Spinal cord (tissue), 10 donors: ENCODE measurements around the gene DNAJB2. TPM values are rescaled to one million over a fixed set of nuclear protein-coding genes. Genes with fewer than 3 reads are reported as not detected.

Source experiments
- DNase-seq, 6 donors: peaks; one replicate each; pipeline versions ENCODE4 v3.0.0 to v3.0.0-alpha.2; 2013 to 2015; ENCODE audit warnings: low spot score in 6 of 6, low read depth in 4 of 6
- H3K27ac ChIP-seq: one replicate; pipeline ENCODE4 v1.5.1; 2013; ENCODE audit warnings: low read depth, low read length, control low read depth
- H3K27me3 ChIP-seq: one replicate; pipeline ENCODE4 v1.6.1; 2013; ENCODE audit warnings: low read length; ENCODE audit not compliant: control insufficient read depth, insufficient read depth
- H3K36me3 ChIP-seq: one replicate; pipeline ENCODE4 v1.6.1; 2013; ENCODE audit warnings: low read length; ENCODE audit not compliant: control insufficient read depth, insufficient read depth
- H3K4me1 ChIP-seq: one replicate; pipeline ENCODE4 v1.6.1; 2013; ENCODE audit warnings: low read length; ENCODE audit not compliant: control insufficient read depth, insufficient read depth
- H3K4me3 ChIP-seq: one replicate; pipeline ENCODE4 v1.5.1; 2013; ENCODE audit warnings: low read depth, low read length, control low read depth
- H3K9me3 ChIP-seq: one replicate; pipeline ENCODE4 v1.6.1; 2013; ENCODE audit warnings: low read length; ENCODE audit not compliant: control insufficient read depth, insufficient read depth
- WGBS: methylation state at CpG from one replicate; pipeline ENCODE4 v1.1.5; 2013; ENCODE audit warnings: missing lambda C conversion rate; ENCODE audit not compliant: insufficient coverage; 5-methylcytosine and 5-hydroxymethylcytosine counted together
- long read RNA-seq, 4 donors: transcript quantifications; one replicate each; lab custom pipeline, GENCODE V29; 2026
- polyA plus RNA-seq, 2 donors: library from polyadenylated mRNA; unstranded; fragments of 120-200 nt; gene quantifications; one replicate each; pipeline ENCODE4 v1.2.1, GENCODE V29; 2013; ENCODE audit not compliant: insufficient read length in 2 of 2
- total RNA-seq, 2 donors: library from RNA; depleted of rRNA in 1 of 2; stranded (reverse); fragments of 120-200 nt in 1 of 2; fragments of >200 nt in 1 of 2; gene quantifications; one replicate each; pipeline versions ENCODE4 v1.2.3 to v1.2.4, GENCODE V29; 2013 to 2014
- donor health status: healthy.

Gene DNAJB2
- 100 to 1,000 TPM in 1 of 2 donors, 10 to 100 TPM in 1; 81.5 to 101 TPM for total RNA-seq
- polyA plus RNA-seq = 100 to 1,000 TPM; 163 to 186 TPM
- long read RNA-seq, donor 1, transcript DNAJB2-202 (10 exons, 1,946 nt) = major isoform, 20 of 169 reads
- long read RNA-seq, donor 1, transcript DNAJB2-201 (9 exons, 3,176 nt) = minor isoform, 15 of 169 reads
- long read RNA-seq, donor 1, partial matches to known transcripts = 128 of 169 reads
- long read RNA-seq, donor 1, other reads (novel, unspliced or antisense) = 0 of 169 reads
- long read RNA-seq, donor 2, transcript DNAJB2-202 (10 exons, 1,946 nt) = major isoform, 7 of 28 reads
- long read RNA-seq, donor 2, partial matches to known transcripts = 8 of 28 reads
- long read RNA-seq, donor 2, other reads (novel, unspliced or antisense) = 0 of 28 reads
- long read RNA-seq, donor 3, transcript DNAJB2-202 (10 exons, 1,946 nt) = major isoform, 5 of 8 reads
- long read RNA-seq, donor 3, partial matches to known transcripts = 0 of 8 reads
- long read RNA-seq, donor 3, other reads (novel, unspliced or antisense) = 0 of 8 reads
- long read RNA-seq, donor 4, transcript DNAJB2-202 (10 exons, 1,946 nt) = major isoform, 8 of 48 reads
- long read RNA-seq, donor 4, partial matches to known transcripts = 34 of 48 reads
- long read RNA-seq, donor 4, other reads (novel, unspliced or antisense) = 0 of 48 reads

- H3K4me3 ChIP-seq = peak within 1 kb of the TSS; percentile 84
- WGBS = under 1% methylated on average over 59 of the region's 65 CpGs
- DNase-seq = peak in 5 of 6 donors; percentile 90 to 99 (median 93)
- H3K27me3 ChIP-seq = peaks cover 4% of the 10 kb centered on the region
- no peaks in the 10 kb centered on the region for H3K9me3 ChIP-seq
- peaks cover 38% of the 10 kb centered on the region for H3K36me3 ChIP-seq
- peak within 1 kb of the TSS; percentile 96 for H3K27ac ChIP-seq
- peaks cover 50% of the 10 kb centered on the region for H3K4me1 ChIP-seq
Observed at GRCh38 chr2:219279151-219279915, at the start of gene DNAJB2. Gene DNAJB2, plus strand, starts transcription at chr2:219279366. Its CDS starts 468 bp downstream, at chr2:219279834.

GRCh38 chr2:219230059-219230540 lies 49.1 kb upstream of the DNAJB2 start:
- H3K27me3 ChIP-seq = no peaks in the 10 kb centered on the region
- WGBS = 0% methylated on average over 23 of the region's 24 CpGs
- H3K4me1 ChIP-seq = peaks cover 29% of the 10 kb centered on the region
- no peaks in the 10 kb centered on the region for H3K9me3 ChIP-seq
- no peak for DNase-seq
- H3K4me3 ChIP-seq = peak overlapping the region; percentile 98
- H3K36me3 ChIP-seq = peaks cover 47% of the 10 kb centered on the region
- H3K27ac ChIP-seq = peak overlapping the region; percentile 93

- H3K9me3 ChIP-seq = no peaks in the 10 kb centered on the region
- H3K4me3 ChIP-seq = no peak overlapping the region
- H3K4me1 ChIP-seq = peaks cover 12% of the 10 kb centered on the region
- no peak for DNase-seq
- WGBS = 100% methylated on average over 2 of the region's 3 CpGs
- H3K27ac ChIP-seq = no peak overlapping the region
- H3K27me3 ChIP-seq = no peaks in the 10 kb centered on the region
- peaks cover 52% of the 10 kb centered on the region for H3K36me3 ChIP-seq
Observed at GRCh38 chr2:219234331-219234730, 44.8 kb upstream of the DNAJB2 start.

GRCh38 chr2:219243291-219243761 lies 35.8 kb upstream of the DNAJB2 start:
- no peaks in the 10 kb centered on the region for H3K9me3 ChIP-seq
- no peaks in the 10 kb centered on the region for H3K27me3 ChIP-seq
- H3K36me3 ChIP-seq = peaks cover 30% of the 10 kb centered on the region
- peak overlapping the region; percentile 7 for H3K4me3 ChIP-seq
- peaks cover 15% of the 10 kb centered on the region for H3K4me1 ChIP-seq
- 36% methylated on average over 28 of the region's 28 CpGs for WGBS
- DNase-seq = no peak
- no peak overlapping the region for H3K27ac ChIP-seq

- no peaks in the 10 kb centered on the region for H3K9me3 ChIP-seq
- H3K27me3 ChIP-seq = no peaks in the 10 kb centered on the region
- peak overlapping the region; percentile 90 for H3K27ac ChIP-seq
- 50% methylated on average over 4 of the region's 6 CpGs for WGBS
- H3K4me1 ChIP-seq = peaks cover 26% of the 10 kb centered on the region
- DNase-seq = no peak
- H3K4me3 ChIP-seq = peak overlapping the region; percentile 96
- peaks cover 39% of the 10 kb centered on the region for H3K36me3 ChIP-seq
Observed at GRCh38 chr2:219244789-219245147, 34.4 kb upstream of the DNAJB2 start.

- under 1% methylated on average over 46 of the region's 46 CpGs for WGBS
- Histone ChIP-seq H3K9me3 (no peaks in the 10 kb centered on the region), H3K36me3 (peaks cover 40% of the 10 kb centered on the region), H3K27ac (peak within 1 kb of the TSS; percentile 90), H3K27me3 (no peaks in the 10 kb centered on the region), H3K4me3 (peak within 1 kb of the TSS; percentile 96), H3K4me1 (peaks cover 31% of the 10 kb centered on the region)
- DNase-seq = peak; percentile 85 to 97 (median 90)
Observed at GRCh38 chr2:219245148-219245898, 33.8 kb upstream of the DNAJB2 start, which contains the start of the genes GLB1L and STK16. Gene GLB1L, minus strand, starts transcription at chr2:219245444. Its CDS starts 1,871 bp downstream, at chr2:219243573. Gene STK16, plus strand, starts transcription at chr2:219245479. Its CDS starts 521 bp downstream, at chr2:219246000.

GRCh38 chr2:219245899-219246230 lies 33.3 kb upstream of the DNAJB2 start:
- Histone ChIP-seq H3K27ac (peak overlapping the region; percentile 90), H3K27me3 (no peaks in the 10 kb centered on the region), H3K36me3 (peaks cover 44% of the 10 kb centered on the region), H3K9me3 (no peaks in the 10 kb centered on the region), H3K4me1 (peaks cover 35% of the 10 kb centered on the region), H3K4me3 (peak overlapping the region; percentile 96)
- 4% methylated on average over 5 of the region's 10 CpGs for WGBS
- no peak for DNase-seq

GRCh38 chr2:219246559-219246958 lies 32.6 kb upstream of the DNAJB2 start:
- H3K27ac ChIP-seq = no peak overlapping the region
- H3K27me3 ChIP-seq = no peaks in the 10 kb centered on the region
- DNase-seq = no peak
- peaks cover 44% of the 10 kb centered on the region for H3K36me3 ChIP-seq
- 100% methylated on average over 2 of the region's 10 CpGs for WGBS
- H3K4me1 ChIP-seq = peaks cover 35% of the 10 kb centered on the region
- H3K4me3 ChIP-seq = no peak overlapping the region
- no peaks in the 10 kb centered on the region for H3K9me3 ChIP-seq
